ENCODE data around the gene ICOS. TPM values are rescaled to one million over a fixed set of nuclear protein-coding genes. Genes with fewer than 3 reads are reported as not detected.

ICOS gene
- polyA plus RNA-seq, 1 of the 3 experiments (the other 2 are of a cell fraction), result not detected

- 43% methylated on average over 1 of the region's 1 CpG for WGBS (ENCODE audit: low lambda C conversion rate)
- TF ChIP-seq CHD2 (IDR thresholded peaks at IDR 0.05; ENCODE audit: low read length, partially characterized antibody) (no peak), RXRA (IDR thresholded peaks at IDR 0.05; ENCODE audit: borderline replicate concordance, low read depth) (no peak), RFX5 (IDR thresholded peaks at IDR 0.05; ENCODE audit: low read length) (no peak), IRF3 (IDR thresholded peaks at IDR 0.05; ENCODE audit: low read depth, low read length) (no peak), MEF2A (IDR thresholded peaks at IDR 0.05; ENCODE audit: borderline replicate concordance, low read depth) (no peak), PBX3 (IDR thresholded peaks at IDR 0.05) (no peak), GABPA (IDR thresholded peaks at IDR 0.05; ENCODE audit: low read depth) (no peak), FOSL2 (IDR thresholded peaks at IDR 0.05; ENCODE audit: borderline replicate concordance, low read depth) (no peak)
- H3F3A ChIP-seq (replicated peaks; ENCODE audit: insufficient read depth), result no peaks in the 10 kb centered on the region
- H3K27me3 ChIP-seq (ENCODE audit: insufficient read depth), result no peaks in the 10 kb centered on the region
- ChIA-PET POLR2A (no interaction called here), CTCF (no interaction called here)
- H3K27ac ChIP-seq (ENCODE audit: low read depth in 2 of 2, low read length in 1 of 2), result no peak overlapping the region
- no peaks in the 10 kb centered on the region for H3K36me3 ChIP-seq (replicated peaks in 1 of 2; ENCODE audit: control insufficient read depth in 1 of 2, insufficient read depth in 2 of 2, low read length in 1 of 2)
- no peaks in the 10 kb centered on the region for H3K9me2 ChIP-seq
- no peaks in the 10 kb centered on the region for H3K79me2 ChIP-seq (ENCODE audit: insufficient read depth)
- no peak overlapping the region for H3K4me2 ChIP-seq
- H3K9ac ChIP-seq, result no peak overlapping the region
- H2AFZ ChIP-seq (ENCODE audit: low read depth), result no peak overlapping the region
- H3K4me3 ChIP-seq (ENCODE audit: low read depth in 2 of 2, low read length in 1 of 2), result no peak overlapping the region
- no peaks in the 10 kb centered on the region for H3K9me3 ChIP-seq
- no peaks in the 10 kb centered on the region for H4K20me1 ChIP-seq (ENCODE audit: insufficient read depth)
- H3K4me1 ChIP-seq (ENCODE audit: control insufficient read depth in 1 of 2, insufficient read depth in 2 of 2, low read depth in 1 of 2, low read length in 1 of 2), result no peaks in the 10 kb centered on the region; a peak in 1 of 4 replicates
- DNase-seq, result no peak
These were observed 45.8 kb upstream of the ICOS start for GRCh38 chr2:203890733-203891132.

DNA sequence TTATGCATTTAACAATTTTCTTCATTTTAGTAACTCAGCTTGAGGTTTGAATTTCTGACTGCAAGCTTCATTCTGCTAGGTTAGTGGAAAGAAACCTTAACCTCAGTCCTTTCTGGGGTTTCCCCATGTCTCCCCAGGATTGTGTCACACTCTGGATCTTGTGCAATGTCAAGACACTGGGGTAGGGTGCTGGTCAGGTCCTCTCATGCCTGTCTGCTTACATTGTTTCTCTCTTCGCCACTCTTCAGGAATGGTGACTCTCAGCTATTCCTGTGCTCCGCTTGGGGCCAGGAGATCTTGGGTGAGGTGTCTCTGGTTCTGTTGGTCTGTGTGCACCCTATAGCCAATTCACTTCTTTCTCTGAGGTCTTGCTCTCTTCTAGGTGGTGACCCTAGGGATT is 45.1 kb upstream of the ICOS start:
- no peaks in the 10 kb centered on the region for H3K36me3 ChIP-seq (replicated peaks in 1 of 2; ENCODE audit: control insufficient read depth in 1 of 2, insufficient read depth in 2 of 2, low read length in 1 of 2)
- no peaks in the 10 kb centered on the region for H3K9me2 ChIP-seq
- H3K9ac ChIP-seq, result no peak overlapping the region
- no peak overlapping the region for H3K27ac ChIP-seq (ENCODE audit: low read depth in 2 of 2, low read length in 1 of 2)
- H3K4me3 ChIP-seq (ENCODE audit: low read depth in 2 of 2, low read length in 1 of 2), result no peak overlapping the region
- POLR2A ChIA-PET, result no interaction called here
- 17% methylated on average over 2 of the region's 2 CpGs for WGBS (ENCODE audit: low lambda C conversion rate)
- no peak overlapping the region for H3K4me2 ChIP-seq
- no peaks in the 10 kb centered on the region for H3K27me3 ChIP-seq (ENCODE audit: insufficient read depth)
- H3F3A ChIP-seq (replicated peaks; ENCODE audit: insufficient read depth), result no peaks in the 10 kb centered on the region
- DNase-seq, result no peak
- CTCF ChIA-PET, result no interaction called here
- H3K9me3 ChIP-seq, result no peaks in the 10 kb centered on the region
- H2AFZ ChIP-seq (ENCODE audit: low read depth), result no peak overlapping the region
- H3K79me2 ChIP-seq (ENCODE audit: insufficient read depth), result no peaks in the 10 kb centered on the region
- no peaks in the 10 kb centered on the region for H4K20me1 ChIP-seq (ENCODE audit: insufficient read depth)
- no peaks in the 10 kb centered on the region; a peak in 1 of 4 replicates for H3K4me1 ChIP-seq (ENCODE audit: control insufficient read depth in 1 of 2, insufficient read depth in 2 of 2, low read depth in 1 of 2, low read length in 1 of 2)
- TF ChIP-seq TAF1 (IDR thresholded peaks at IDR 0.05; ENCODE audit: borderline replicate concordance, low read depth, low read length) (no peak), RXRA (IDR thresholded peaks at IDR 0.05; ENCODE audit: borderline replicate concordance, low read depth) (no peak), ZBTB33 (IDR thresholded peaks at IDR 0.05; ENCODE audit: borderline replicate concordance, low read depth) (no peak), RFX5 (IDR thresholded peaks at IDR 0.05; ENCODE audit: low read length) (no peak), EZH2phosphoT487 (IDR thresholded peaks at IDR 0.05; ENCODE audit: borderline replicate concordance, low read depth) (no peak), SMC3 (IDR thresholded peaks at IDR 0.05; ENCODE audit: low read depth, low read length) (no peak), RAD21 (IDR thresholded peaks at IDR 0.05; ENCODE audit: low read length) (no peak), GABPA (IDR thresholded peaks at IDR 0.05; ENCODE audit: low read depth) (no peak), REST (IDR thresholded peaks at IDR 0.05; ENCODE audit: low read depth, low read length) (no peak), TEAD4 (IDR thresholded peaks at IDR 0.05; ENCODE audit: borderline replicate concordance, insufficient read depth) (no peak), CHD2 (IDR thresholded peaks at IDR 0.05; ENCODE audit: low read length, partially characterized antibody) (no peak)
- TF ChIP-seq, protein P1, sequence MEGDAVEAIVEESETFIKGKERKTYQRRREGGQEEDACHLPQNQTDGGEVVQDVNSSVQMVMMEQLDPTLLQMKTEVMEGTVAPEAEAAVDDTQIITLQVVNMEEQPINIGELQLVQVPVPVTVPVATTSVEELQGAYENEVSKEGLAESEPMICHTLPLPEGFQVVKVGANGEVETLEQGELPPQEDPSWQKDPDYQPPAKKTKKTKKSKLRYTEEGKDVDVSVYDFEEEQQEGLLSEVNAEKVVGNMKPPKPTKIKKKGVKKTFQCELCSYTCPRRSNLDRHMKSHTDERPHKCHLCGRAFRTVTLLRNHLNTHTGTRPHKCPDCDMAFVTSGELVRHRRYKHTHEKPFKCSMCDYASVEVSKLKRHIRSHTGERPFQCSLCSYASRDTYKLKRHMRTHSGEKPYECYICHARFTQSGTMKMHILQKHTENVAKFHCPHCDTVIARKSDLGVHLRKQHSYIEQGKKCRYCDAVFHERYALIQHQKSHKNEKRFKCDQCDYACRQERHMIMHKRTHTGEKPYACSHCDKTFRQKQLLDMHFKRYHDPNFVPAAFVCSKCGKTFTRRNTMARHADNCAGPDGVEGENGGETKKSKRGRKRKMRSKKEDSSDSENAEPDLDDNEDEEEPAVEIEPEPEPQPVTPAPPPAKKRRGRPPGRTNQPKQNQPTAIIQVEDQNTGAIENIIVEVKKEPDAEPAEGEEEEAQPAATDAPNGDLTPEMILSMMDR (IDR thresholded peaks at IDR 0.05), result no peak
